Measurements from ENCODE around the gene MS4A18. TPM values are rescaled to one million over a fixed set of nuclear protein-coding genes. Genes with fewer than 3 reads are reported as not detected.
A peak's percentile ranks its signal among the peaks of the same experiment; 100 is the strongest.

Gene MS4A18
- total RNA-seq, 1 donor from 2014 or later, result 0.75 TPM

DNA sequence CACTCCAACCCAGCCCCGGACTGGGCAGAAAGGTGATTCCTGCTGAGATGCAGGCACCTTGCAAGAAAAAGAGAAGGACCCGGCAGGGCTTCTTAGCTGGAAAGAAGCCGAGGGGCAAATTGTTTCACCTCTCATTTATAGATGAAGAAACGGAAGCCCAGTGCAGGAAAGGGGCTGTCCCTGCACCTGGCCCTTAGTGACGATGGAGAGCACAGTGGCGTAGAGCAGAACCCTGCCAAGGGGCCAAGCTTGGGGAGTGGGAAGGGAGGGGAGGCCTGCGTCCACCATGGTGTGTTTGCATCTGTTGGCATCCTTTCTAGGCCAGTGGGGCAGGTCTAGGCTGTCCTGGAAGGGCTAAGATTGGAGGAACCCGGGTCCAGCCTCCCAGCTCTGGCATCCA is 24.3 kb downstream of the MS4A18 start:
- TF ChIP-seq, protein P1, sequence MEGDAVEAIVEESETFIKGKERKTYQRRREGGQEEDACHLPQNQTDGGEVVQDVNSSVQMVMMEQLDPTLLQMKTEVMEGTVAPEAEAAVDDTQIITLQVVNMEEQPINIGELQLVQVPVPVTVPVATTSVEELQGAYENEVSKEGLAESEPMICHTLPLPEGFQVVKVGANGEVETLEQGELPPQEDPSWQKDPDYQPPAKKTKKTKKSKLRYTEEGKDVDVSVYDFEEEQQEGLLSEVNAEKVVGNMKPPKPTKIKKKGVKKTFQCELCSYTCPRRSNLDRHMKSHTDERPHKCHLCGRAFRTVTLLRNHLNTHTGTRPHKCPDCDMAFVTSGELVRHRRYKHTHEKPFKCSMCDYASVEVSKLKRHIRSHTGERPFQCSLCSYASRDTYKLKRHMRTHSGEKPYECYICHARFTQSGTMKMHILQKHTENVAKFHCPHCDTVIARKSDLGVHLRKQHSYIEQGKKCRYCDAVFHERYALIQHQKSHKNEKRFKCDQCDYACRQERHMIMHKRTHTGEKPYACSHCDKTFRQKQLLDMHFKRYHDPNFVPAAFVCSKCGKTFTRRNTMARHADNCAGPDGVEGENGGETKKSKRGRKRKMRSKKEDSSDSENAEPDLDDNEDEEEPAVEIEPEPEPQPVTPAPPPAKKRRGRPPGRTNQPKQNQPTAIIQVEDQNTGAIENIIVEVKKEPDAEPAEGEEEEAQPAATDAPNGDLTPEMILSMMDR (conservative IDR thresholded peaks at IDR 0.05), result no peak
- H3K36me3 Mint-ChIP-seq, result no peaks in the 10 kb centered on the region
- no peaks in the 10 kb centered on the region for H3K9me3 Mint-ChIP-seq
- no peak overlapping the region for H3K27ac Mint-ChIP-seq
- H3K4me3 Mint-ChIP-seq, result no peak overlapping the region
- peaks cover 12% of the 10 kb centered on the region for H3K27me3 Mint-ChIP-seq
- H3K4me1 Mint-ChIP-seq (ENCODE audit: unreplicated experiment), result peaks cover 4% of the 10 kb centered on the region
- DNase-seq (ENCODE audit: extremely low spot score, unreplicated experiment), result no peak

DNA sequence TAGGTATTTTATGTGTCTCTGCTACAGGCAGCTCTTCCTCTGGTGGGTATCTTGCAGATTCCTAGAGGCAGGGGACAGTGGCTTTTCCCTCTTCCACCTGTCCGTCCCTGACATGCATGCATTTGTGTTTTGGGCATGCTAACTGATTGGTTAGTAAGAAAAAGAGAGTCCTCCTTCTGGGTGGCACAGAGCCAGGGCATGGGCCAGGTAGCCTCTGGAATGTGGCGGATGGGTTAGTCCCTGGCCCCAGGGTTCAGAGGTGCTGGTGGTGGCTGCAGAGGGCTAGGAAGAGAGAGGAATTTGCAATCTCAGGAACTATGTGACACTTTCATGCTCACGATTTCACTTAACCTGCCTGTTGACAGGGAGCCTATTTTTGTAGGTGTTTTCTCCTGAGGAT is 26.4 kb downstream of the MS4A18 start:
- DNase-seq (ENCODE audit: extremely low spot score, unreplicated experiment), result no peak
- H3K27me3 Mint-ChIP-seq, result peaks cover 12% of the 10 kb centered on the region
- peaks cover 4% of the 10 kb centered on the region for H3K4me1 Mint-ChIP-seq (ENCODE audit: unreplicated experiment)
- H3K36me3 Mint-ChIP-seq, result no peaks in the 10 kb centered on the region
- H3K9me3 Mint-ChIP-seq, result no peaks in the 10 kb centered on the region
- H3K27ac Mint-ChIP-seq, result no peak overlapping the region
- no peak overlapping the region for H3K4me3 Mint-ChIP-seq
- TF ChIP-seq, protein P1 (conservative IDR thresholded peaks at IDR 0.05), result no peak

DNA sequence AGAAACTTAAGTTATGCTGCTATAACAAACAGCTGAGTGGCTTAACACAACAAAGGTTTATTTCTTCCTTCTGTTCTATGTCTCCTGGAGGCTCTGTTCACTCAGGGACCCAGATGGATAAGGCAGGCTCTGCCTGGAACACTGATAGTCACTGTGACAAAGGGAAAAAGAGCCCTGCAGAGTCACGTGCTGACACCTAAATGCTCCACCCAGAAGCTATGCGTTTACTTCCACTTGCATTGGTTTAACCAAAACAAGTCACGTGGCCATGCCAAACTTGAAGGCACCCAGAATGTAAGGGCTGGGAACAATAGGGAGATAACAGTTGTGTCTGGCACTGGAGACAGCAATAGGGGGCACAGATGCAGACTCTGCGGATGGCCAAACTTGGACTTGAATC is 28.8 kb downstream of the MS4A18 start:
- H3K4me3 Mint-ChIP-seq, result no peak overlapping the region
- no peaks in the 10 kb centered on the region for H3K4me1 Mint-ChIP-seq (ENCODE audit: unreplicated experiment)
- H3K27ac Mint-ChIP-seq, result no peak overlapping the region
- no peak for DNase-seq (ENCODE audit: extremely low spot score, unreplicated experiment)
- no peaks in the 10 kb centered on the region for H3K9me3 Mint-ChIP-seq
- H3K36me3 Mint-ChIP-seq, result no peaks in the 10 kb centered on the region
- TF ChIP-seq, protein P1 (conservative IDR thresholded peaks at IDR 0.05), result no peak
- H3K27me3 Mint-ChIP-seq, result peaks cover 12% of the 10 kb centered on the region

DNA sequence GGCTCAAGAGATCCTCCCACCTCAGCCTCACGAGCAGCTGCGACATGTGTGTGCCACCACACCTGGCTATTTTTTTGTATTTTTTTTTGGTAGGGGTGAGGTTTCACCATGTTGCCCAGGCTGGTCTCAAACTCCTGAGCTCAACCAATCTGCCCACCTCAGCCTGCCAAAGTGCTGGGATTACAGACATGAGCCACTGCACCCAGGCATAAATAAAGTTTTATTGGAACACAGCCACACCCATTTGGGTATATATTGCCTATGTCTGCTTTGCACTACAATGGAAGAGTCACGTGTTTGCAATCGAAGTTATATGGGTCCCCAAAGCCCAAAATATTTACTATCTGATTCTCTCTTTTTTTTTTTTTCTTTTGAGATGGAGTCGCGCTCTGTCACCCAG is 30.4 kb downstream of the MS4A18 start:
- H3K9me3 Mint-ChIP-seq, result no peaks in the 10 kb centered on the region
- no peak overlapping the region for H3K27ac Mint-ChIP-seq

DNA sequence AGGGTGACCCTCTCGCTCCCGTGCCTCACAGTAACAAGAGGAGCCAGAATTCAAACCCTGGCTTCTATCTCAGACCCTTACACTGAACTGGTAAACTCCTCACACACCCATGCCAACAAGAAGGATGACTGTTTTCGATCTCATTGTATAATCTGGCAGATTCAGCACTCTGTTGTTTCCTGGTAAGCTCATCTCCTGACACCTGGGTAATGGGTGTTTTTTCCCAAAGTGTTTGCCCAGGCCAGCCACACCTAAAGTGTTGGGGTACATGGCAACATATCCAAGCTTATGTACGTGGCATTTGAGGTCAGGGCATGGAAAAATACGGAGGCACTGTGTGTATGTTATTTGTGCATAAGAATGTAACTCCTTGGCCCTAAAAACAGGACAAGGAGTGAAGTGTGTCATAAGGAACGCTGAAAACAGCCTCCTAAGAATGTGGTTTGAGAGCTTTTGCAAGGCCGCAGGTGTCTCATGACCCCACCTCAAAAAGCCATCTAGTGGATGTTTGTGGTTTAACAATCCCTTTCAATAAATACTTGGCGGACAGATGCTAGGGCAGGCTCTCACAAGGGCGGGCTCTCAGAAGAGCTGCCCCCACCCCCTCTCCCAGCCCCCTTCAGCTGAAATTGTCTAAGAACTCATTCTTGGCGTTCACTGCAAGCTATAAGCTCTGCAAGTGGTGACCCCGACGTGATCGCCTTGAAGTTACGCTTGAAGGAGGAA is 31.9 kb downstream of the MS4A18 start, which contains the start of gene MS4A15:
Gene MS4A15 (plus strand): TSS at position 561 of the 726 bp plus-strand sequence. CDS start 6,867 bp downstream, outside the sequence.
- Mint-ChIP-seq H3K27ac (peak within 1 kb of the TSS; percentile 97), H3K27me3 (peaks cover 12% of the 10 kb centered on the region), H3K36me3 (no peaks in the 10 kb centered on the region), H3K4me1 (ENCODE audit: unreplicated experiment) (no peaks in the 10 kb centered on the region), H3K9me3 (no peaks in the 10 kb centered on the region), H3K4me3 (no peak within 1 kb of the TSS)
- DNase-seq (ENCODE audit: extremely low spot score, unreplicated experiment), result no peak
- TF ChIP-seq, protein P1 (conservative IDR thresholded peaks at IDR 0.05), result peak; percentile 66

More for the DNA sequence above, 30.4 kb downstream of the MS4A18 start:
- Mint-ChIP-seq H3K27me3 (peaks cover 13% of the 10 kb centered on the region), H3K4me1 (ENCODE audit: unreplicated experiment) (no peaks in the 10 kb centered on the region), H3K4me3 (no peak overlapping the region), H3K36me3 (no peaks in the 10 kb centered on the region)
- DNase-seq (ENCODE audit: extremely low spot score, unreplicated experiment), result no peak
- TF ChIP-seq, protein P1 (conservative IDR thresholded peaks at IDR 0.05), result no peak
